HK-2 (cell line): ENCODE data around the gene XPR1.
"Not testable (repeated sequence)": the region's sequence is repeated elsewhere in the genome, so short reads cannot be mapped to it uniquely, and the experiment has no call there.

Source experiments
- DNase-seq: peaks from one replicate; pipeline ENCODE4 v3.0.0-alpha.2; 2018; ENCODE audit not compliant: unreplicated experiment

XPR1 gene

DNA sequence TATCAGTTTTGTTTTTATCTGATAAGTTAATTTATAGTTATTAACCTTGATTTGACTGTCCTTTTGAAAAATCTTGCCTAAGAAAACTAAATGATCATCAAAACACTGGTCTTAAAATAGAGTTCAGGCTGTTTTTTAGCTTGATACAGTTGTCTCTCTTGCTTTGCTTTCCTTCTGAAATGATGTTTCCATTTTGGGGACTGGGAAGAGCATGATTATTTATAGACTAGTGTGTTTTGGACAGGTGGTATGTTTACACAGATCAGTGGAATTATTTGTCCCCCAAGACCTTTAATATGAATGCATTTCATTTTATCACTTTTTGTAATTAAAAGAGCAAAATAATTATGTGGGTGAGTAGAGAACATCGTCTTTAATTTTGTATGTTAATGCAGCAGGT, 90.8 kb downstream of the XPR1 start:
- DNase-seq: no peak

DNA sequence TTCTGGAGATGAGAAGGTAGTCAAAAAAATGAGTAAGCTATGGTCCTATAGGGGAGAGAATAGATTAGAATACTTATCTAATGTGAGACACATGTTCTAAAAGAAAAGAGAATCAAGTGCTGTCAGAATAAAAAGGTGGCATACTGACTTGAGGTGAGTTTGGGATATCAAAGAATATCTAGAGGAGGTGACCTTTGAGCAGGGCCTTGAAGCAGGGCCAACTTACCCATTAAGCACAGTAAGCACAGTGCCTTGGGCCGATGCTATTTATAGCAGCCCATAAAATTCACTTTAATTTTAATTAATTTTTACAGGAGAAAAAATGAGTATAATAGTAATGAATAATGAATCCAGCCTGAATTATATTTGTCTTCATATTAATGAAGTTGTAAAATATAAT, 92.2 kb downstream of the XPR1 start:
- DNase-seq: no peak

DNA sequence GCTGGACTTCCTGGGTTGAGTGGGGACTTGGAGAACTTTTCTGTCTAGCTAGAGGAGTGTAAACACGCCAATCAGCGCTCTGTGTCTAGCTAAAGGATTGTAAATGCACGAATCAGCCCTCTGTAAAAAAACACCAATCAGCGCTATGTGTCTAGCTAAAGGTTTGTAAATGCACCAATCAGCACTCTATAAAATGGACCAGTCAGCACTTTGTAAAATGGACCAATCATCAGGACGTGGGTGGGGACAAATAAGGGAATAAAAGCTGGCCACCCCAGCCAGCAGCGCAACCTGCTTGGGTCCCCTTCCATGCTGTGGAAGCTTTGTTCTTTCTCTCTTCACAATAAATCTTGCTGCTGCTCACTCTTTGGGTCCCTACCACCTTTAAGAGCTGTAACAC, 94.2 kb downstream of the XPR1 start:
- not testable (repeated sequence) for DNase-seq

DNA sequence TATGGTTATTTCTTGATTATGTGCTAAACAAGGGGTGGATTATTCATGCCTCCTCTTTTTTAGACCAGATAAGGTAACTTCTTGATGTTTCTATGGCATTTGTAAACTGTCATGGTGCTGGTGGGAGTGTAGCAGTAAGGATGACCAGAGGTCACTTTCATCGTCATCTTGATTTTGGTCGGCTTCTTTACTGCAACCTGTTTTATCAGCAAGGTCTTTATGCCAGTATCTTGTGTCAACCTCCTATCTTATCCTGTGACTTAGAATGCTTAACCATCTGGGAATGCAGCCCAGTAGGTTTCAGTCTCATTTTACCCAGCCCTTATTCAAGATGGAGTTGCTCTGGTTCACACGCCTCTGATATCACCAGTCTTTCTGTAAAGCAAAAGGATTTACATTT, 95.9 kb downstream of the XPR1 start:
- DNase-seq: not testable (repeated sequence)

DNA sequence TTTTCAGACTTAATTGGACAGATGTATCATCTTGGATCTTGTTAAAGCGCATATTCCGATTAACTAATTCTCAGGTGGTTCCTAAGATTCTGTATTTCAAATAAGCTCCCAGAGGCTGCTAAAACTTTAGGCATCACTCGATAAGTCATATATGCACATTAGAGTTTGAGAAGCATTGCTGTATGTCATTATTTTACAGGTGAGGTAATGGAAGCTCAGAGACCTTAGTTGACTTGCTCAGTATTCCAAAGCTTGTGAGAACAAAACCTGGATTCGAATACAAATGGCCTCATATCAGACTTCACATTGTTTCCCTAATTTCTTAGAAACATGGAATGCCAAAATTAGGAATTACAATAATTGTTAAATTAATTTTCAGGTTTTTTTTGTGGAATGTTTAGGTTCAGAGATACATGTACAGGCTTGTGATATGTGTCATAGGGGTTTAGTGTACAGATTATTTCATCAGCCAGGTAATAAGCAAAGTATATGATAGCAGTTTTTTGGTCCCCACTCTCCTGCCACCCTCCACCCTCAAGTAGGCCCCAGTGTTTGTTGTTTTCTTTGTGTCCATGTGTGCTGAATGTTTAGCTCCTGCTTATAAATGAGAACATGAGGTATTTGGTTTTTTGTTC, 96.8 kb downstream of the XPR1 start:
- DNase-seq: no peak

DNA sequence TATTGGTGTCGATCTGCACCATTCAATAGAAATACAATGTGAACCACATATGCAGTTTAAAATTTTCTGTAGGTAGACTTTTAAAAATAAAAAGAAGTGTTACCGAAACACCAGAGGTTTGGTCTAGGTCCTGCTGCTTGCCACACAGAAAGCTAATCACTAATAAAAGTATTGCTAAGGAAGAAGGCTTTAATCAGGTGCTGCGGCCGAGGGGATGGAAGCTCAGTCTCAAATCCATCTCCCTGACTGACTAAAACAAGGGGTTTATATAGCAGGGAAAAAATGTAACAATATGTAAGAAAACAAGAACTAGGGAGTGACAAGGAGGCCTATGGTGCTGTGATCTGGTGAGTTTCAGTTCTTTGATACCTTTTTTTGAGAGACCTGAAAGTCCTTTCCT, 99.3 kb downstream of the XPR1 start:
- DNase-seq: no peak

DNA sequence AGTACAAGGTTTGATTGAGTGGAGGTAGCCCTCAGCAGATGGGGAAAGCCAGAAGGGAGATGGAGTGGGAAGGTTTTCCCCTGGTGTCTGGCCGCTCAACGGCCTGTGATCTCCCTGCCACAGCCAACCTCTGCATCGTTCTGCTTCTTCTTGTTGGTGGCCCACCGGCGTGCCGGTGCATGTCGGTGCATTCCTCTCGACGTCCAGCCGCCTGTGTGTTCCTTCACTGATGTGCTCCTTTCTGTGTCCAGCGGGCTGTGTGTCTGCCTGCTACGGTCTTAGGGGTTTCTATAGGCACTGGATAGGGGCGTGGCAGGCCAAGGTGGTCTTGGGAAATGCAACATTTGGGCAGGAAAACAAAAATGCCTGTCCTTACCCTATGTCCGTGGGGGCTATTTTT, 101.0 kb downstream of the XPR1 start:
- no peak for DNase-seq

DNA sequence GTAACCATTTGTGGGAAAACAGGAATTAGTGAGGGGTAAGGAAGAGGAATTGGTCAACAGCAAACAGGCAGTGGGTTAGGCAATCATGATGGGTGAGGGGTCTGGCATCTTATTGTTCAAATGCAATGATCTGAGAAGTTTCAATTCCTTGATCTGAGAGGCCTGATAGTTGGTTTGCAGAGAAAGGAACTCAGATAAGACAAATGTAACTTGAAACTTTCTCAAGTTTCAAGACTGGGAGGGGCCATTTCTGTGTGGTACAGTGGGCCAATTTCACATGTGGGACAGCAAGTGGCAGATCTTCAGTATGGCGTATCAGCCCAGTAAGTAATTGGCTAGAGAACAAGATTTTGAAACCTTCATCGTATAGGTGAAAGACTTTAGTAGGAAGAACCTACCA, 102.5 kb downstream of the XPR1 start:
- no peak for DNase-seq

DNA sequence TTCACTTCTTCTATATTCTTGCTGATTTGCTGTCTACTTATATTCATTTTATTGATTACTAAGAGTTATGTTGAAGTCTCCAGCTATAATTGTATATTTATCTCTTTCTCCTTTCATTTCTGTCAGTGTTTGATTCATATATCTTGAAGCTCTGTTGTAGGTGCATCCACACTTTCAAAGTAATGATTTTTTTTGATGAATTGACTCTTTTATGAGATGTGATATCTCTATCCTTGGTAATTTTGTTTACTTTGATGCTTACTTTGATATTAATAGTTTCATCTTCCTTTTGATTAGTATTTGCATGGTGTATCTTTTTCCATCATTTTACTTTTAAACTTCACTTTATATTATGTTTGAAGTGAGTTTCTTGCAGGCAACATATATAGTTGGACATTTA, 110.8 kb downstream of the XPR1 start:
- no peak for DNase-seq

DNA sequence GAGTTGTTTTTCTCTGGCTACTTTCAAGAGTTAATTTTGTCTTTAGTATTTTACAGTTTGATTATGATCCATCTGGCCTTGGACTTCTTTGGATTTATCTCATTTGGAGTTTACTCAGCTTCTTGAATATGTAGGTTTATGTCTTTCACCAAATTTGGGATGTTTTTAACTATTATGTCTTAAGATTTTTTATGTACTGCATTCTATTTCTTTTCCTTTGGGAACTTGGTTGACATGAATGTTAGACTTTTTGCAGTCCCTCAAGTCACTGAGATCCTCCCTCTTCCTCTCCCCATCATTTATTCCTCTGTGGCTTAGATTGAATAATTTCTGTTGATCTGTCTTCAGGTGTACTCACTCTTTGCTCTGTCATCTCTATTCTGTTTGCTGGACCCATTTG, 112.0 kb downstream of the XPR1 start:
- no peak for DNase-seq

DNA sequence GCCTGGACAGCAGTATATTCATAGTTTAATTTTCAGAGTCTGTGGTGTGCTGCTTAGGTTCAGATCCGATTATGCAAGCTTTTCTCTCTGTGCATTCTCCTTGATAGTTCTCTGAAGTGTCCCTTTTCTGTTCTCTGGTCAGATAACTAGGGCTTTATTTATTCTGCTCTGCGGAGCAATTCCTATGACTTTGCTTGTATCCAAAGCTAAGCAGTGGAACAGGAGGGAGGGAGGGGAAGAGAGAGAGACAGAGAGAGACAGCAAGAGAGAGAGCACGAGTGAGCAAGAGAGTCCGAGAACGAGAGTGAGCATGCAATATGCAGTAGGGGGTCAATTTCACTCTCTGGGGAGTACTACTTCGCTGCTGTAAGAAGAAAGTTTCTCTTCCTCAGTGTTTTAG, 113.3 kb downstream of the XPR1 start:
- DNase-seq: no peak

DNA sequence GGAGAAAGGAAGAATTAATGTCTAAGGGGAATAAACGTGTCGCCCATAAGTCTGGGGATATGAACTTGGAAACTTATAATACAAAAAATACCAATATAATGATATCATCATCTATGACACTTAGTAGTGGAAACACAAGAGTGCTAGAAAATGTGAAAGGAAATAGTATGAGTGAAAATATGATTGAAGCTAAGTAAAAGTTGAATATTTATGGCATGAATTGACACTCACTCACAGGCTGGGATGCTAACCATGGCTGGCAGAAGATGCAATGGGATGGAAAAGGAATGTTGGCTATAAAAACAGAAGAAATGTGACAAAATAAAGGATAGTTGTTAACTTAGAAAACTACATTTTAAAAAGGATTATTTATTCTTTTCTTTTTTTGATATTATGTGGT, 120.1 kb downstream of the XPR1 start:
- no peak for DNase-seq

DNA sequence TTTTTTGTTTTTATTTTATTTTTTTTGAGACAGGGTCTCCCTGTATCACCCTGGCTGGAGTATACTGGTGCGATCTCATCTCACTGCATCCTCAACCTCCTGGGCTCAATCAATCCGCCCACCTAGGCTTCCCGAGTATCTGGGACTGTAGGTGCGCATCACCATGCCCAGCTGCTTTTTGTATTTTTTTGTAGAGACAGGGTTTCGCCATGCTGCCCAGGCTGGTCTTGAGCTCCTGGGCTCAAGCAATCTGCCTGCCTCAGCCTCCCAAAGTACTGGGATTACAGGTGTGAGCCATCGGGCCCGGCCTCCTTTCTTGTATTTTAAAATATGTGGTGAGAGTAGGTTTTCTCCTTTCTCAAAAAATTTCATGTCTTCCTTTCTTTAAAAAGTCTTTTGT, 122.6 kb downstream of the XPR1 start:
- DNase-seq: no peak

DNA sequence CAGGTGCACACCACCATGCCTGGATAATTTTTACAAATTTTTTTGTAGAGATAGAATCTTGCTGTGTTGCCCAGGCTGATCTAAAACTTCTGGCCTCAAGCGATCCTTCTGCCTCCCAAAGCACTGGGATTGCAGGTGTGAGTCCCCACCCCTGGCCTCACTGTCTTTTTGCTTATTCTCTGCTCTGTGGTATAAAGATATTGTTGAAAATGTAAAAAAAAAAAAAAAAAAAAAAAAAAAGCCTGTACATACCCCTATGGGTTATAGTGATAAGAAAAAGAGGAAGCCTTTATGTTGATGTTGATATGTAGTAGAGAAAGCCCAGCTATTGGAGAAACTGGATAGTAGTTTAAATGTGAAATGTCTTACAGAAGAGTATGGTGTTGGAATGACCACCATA, 125.8 kb downstream of the XPR1 start:
- no peak for DNase-seq

DNA sequence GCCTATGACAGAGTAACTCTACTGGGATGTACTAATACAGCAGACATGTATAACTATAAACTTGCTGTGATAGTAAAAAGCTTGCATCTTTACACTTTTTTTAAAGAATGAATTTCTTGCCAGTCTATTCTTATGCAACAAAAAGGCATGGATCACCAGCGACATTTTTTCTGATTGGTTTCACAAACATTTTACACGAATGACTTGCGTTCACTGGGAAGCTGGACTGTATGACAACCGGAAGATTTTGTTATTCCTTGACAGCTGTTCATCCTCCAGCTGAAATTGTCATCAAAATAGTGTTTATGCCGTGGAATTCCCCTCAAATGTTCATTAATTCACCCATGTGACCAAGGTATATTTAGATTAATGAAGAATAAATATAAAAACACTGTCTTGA, 131.0 kb downstream of the XPR1 start:
- no peak for DNase-seq

DNA sequence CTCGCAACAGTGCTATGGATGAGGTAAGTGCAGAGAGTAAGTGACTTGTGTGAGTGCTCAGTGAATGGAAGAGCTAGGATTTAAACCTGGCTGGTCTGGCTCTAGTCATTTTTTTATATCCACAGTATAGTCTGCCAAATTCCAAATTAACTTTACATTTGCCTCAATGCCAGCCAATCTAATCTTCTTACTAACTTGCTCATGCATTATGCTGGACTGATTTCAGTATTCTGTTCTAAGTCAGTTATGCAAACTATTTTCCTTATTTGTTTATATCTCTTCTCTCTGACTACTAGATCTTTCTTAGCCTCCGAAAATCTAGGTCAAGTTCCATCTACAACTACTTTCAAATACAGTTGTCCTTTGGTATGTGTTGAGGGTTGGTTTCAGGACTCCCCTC, 133.3 kb downstream of the XPR1 start:
- DNase-seq: no peak

DNA sequence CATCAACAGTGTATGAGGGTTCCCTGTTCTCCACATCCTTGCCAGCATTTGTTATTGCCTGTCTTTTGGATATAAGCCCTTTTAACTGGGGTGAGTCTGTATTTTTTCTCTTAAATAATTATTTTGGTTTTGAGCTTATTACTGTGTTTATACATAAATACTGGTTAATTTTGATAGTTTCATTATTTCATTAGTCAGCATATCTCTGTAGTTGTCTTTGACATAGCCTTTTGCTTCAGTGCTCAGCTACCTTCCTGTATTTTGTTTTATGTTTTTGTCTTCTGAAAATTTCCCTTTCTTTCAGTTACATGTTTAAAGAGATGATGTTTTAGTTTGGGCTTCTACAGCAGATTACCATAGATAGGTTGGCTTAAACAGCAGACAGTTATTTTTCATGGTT, 138.1 kb downstream of the XPR1 start:
- DNase-seq: no peak

DNA sequence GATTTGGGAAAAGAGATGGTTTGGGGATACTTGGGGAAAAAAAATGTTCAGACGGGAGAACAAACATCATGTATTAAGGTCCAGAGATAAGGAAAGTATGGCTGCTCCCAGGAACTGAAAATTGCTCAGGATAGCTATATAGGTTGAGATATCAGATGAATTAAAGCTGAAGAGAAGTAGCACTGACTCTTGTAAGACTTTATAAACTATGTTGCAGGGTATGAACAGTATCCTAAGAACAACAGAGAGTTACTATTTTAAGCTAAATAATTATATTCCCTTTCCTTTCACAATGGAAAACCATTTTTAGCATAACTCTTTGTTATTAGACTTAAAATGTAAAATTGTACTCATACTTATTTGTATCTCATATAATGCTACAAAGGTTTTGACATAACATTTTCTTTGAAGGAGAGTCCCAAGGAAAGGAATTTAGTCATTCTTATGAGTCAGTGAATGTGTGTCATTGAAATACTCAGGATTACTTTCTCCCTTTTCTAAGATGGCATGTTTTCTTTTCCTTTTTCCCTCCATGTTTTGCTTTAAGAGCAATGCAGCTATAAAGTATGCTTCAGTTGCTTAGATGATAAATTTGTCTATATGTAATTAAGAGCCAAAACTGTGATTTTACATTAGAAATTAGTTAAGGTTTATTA, 141.5 kb downstream of the XPR1 start:
- DNase-seq: no peak

DNA sequence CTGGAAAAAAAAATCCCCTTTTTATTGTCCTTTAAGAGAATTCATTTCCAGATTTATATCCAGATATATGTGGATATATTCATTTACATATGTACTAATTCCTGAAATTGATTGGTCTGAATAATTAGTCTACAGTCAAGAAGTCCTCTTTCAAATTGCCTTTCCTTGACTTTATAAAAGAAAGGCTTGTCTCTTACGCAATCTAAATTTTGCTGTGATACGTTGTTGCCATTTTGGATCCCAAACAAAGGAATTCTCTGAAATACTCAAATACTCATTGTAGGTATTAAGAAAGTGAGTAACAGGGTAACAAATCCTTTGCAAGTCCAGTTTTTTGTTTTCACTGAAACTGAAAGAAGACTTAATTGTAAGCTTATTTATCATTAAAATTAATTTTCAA, 144.0 kb downstream of the XPR1 start:
- no peak for DNase-seq

DNA sequence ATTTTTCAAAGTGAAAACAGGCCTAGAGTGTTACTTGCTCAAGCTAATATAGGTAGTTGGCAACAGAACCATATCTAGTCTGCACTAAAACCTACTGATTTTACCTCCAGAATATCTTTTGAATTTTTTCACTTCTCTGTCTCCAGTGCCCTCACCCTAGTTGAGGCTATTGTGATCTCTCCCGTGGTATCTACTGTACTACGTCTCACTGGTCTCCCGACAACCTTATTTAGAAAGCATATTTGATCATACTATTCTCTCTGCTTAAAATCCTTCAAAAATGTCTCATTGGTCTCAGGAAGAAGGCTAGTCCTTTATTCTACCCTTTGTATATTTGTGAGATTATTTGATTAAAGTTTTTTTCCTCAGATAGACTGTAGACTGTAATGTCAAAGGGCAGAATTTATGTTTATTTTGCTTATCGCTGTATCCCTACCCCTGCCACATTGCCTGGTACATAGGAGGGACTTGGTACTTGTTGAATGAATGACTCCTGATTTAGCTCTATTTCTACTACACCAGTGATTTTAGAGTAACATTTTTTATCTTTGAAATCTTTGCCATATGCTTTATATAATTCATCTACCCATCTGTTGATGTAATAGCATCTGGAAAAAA, 145.4 kb downstream of the XPR1 start:
- DNase-seq: no peak

DNA sequence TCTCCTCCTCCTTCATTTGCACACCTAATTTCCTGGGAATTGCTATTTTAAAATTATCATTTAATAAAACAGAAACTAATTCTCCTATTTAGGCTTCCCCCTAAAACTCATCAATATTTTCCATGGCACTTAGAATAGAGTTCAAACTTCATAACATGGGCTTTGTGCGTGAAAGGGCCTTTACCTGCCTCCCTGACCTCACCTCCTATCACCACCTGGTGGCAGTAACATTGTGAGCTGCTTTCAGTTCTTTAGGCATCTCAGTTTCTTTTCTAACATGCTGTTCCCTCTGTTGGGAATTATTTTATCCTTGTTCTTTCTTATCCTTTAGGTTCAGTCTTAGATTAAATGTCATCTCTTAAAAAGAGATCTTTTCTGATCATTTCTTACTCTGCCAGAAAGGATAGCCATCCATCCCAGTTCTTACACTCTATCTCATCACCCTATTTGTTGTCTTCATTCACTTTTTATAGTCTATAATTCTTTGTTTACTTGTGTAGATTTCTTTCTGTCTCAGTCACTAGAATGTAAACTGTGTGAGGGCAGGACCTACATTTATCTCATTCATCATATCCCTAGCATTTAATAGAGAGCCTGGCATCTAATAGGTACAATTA, 147.1 kb downstream of the XPR1 start:
- DNase-seq: no peak

DNA sequence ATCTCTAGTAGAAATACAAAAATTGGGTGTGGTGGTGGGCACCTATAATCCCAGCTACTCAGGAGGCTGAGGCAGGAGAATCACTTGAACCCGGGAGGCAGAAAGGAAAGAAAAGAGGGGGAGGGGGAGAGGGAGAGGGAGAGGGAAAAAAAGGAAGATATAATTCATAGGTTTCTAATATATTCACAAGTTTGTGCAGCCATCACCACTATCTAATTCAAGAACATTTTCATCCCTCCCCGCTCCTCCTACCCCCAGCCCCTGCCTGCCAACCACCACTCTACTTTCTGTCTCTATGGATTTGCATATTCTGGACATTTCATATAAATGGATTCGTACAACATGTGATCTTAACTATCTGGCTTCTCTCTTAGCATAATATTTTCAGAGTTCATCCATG, 147.8 kb downstream of the XPR1 start:
- no peak for DNase-seq

DNA sequence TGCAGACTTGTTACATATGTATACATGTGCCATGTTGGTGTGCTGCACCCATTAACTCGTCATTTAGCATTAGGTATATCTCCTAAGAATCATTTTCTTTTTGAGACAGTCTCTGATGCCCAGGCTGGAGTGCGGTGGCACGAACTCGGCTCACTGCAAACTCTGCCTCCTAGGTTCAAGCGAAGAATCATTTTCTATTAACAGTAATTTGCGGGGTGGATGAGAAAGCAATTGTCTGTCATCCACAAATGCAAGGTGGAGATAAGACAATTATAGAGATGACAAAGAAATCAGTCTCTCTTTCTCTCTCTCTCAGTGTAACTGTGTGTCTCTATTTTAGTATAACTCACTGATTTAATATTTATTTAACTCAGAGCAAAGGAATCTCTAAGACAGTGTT, 149.9 kb downstream of the XPR1 start:
- no peak for DNase-seq
